NCI-H146 treated with DMSO at 0.1 percent for 48 hours (cell line): Measurements from ENCODE around the gene OR4A5.
"Not testable (repeated sequence)": the region's sequence is repeated elsewhere in the genome, so short reads cannot be mapped to it uniquely, and the experiment has no call there.

Experiments used
- DNase-seq: peaks from one replicate; lab custom pipeline; 2025; ENCODE audit not compliant: unreplicated experiment; lab: John Stamatoyannopoulos, UW

OR4A5 gene, protein sequence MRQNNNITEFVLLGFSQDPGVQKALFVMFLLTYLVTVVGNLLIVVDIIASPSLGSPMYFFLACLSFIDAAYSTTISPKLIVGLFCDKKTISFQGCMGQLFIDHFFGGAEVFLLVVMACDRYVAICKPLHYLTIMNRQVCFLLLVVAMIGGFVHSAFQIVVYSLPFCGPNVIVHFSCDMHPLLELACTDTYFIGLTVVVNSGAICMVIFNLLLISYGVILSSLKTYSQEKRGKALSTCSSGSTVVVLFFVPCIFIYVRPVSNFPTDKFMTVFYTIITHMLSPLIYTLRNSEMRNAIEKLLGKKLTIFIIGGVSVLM

DNA sequence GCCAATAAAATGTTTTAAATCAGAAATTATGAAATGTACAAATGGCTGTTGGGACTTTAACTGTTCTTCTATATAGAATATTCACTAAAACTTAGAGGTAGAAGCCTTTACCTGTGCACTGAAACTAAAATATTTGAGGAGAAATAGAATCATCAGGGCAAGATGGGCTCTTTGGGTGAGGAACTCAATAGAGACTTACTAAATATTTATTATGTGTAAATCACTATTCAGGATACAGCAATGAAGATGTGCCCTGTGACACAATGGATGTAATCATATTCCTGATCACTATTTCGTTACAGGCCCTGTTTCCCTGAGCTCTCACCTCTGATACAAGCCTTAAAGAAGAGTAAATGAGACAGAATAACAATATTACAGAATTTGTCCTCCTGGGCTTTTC is at the start of gene OR4A5:
Gene OR4A5, plus strand, starts transcription at position 301 of the 400 bp plus-strand sequence. Its CDS starts 53 bp downstream, at position 354.
- not testable (repeated sequence) for DNase-seq

DNA sequence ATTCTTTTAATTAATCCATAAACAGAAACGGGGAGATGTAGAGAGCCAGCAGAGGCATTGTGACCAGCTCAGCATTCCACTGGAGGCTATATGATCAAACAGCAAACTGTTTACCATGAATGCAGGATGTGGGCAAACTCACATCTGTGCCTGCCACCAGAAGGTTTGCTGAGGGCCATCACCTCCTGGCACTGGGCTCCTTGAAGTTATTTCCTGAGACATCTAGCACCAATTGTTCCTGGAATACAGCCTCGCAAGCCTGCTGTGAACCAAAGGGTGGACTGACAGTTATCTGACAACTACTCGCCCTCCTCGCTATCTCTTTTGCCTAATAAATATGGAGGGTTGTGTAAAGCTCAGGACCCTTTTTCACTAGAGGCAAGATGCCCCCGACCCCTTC is 13.5 kb downstream of the OR4A5 start:
- DNase-seq, result not testable (repeated sequence)
